IMR-90 (cell line): ENCODE results near the gene BRSK1. TPM values are rescaled to one million over a fixed set of nuclear protein-coding genes. Genes with fewer than 3 reads are reported as not detected.

Source experiments
- ATAC-seq: fragments of 200-7000 bp; cut with Tn5 transposase; 2 replicates; pipeline ENCODE4 v1.9.1; 2020; ENCODE audit warnings: low read depth, mild to moderate bottlenecking, moderate library complexity
- BruUV-seq: library from RNA; stranded (reverse); fragments of 400-500 nt; replicated peaks from 2 replicates; lab custom pipeline; 2021; lab: Mats Ljungman, UMichigan
- CTCF ChIA-PET: fragments of 300-600 bp; formaldehyde crosslinking; extraction: SDS; loops from one replicate; lab custom pipeline; 2021; ENCODE audit warnings: antibody characterized with exemption; lab: Yijun Ruan, JAX
- POLR2A ChIA-PET: fragments of 300-600 bp; sonication (Branson Sonifier 250); formaldehyde crosslinking; loops from one replicate; lab custom pipeline; 2022; ENCODE audit warnings: antibody characterized with exemption; ENCODE audit not compliant: unreplicated experiment; lab: Charles Lee
- DNase-seq: peaks from one replicate; pipeline ENCODE4 v3.0.0; 2013
- H2AFZ ChIP-seq: replicated peaks from 2 replicates; pipeline ENCODE3; 2013; ENCODE audit warnings: low read length, mild to moderate bottlenecking; ENCODE audit not compliant: poor library complexity
- H2AK5ac ChIP-seq: 2 replicates; pipeline ENCODE4 v1.6.1; 2013; ENCODE audit warnings: low read depth, low read length, inconsistent platforms
- H2AK9ac ChIP-seq: replicated peaks from 2 replicates; pipeline ENCODE3; 2013; ENCODE audit warnings: mild to moderate bottlenecking, low read depth, low read length, moderate library complexity; ENCODE audit not compliant: poor library complexity
- H2BK120ac ChIP-seq: 2 replicates; pipeline ENCODE4 v1.6.1; 2013; ENCODE audit warnings: low read depth, low read length, inconsistent platforms
- H2BK15ac ChIP-seq: 3 replicates; pipeline ENCODE4 v1.6.1; 2013; ENCODE audit warnings: low read depth, low read length, inconsistent platforms
- H2BK20ac ChIP-seq: 2 replicates; pipeline ENCODE4 v1.6.1; 2013; ENCODE audit warnings: low read depth, mild to moderate bottlenecking, inconsistent platforms, low read length, moderate library complexity
- H2BK5ac ChIP-seq: 2 replicates; pipeline ENCODE4 v1.6.1; 2013; ENCODE audit warnings: mild to moderate bottlenecking, low read depth, low read length, inconsistent platforms; ENCODE audit not compliant: poor library complexity, severe bottlenecking
- H3K14ac ChIP-seq: replicated peaks from 2 replicates; pipeline ENCODE4 v1.6.1; 2013; ENCODE audit warnings: low read depth, low read length, inconsistent platforms
- H3K18ac ChIP-seq: 2 replicates; pipeline ENCODE4 v1.6.1; 2013; ENCODE audit warnings: low read depth, low read length, control low read depth
- H3K23ac ChIP-seq: 2 replicates; pipeline ENCODE4 v1.6.1; 2013; ENCODE audit warnings: low read depth, low read length, inconsistent platforms
- H3K27ac ChIP-seq: 2 replicates; pipeline ENCODE4 v1.5.1; 2013; ENCODE audit warnings: mild to moderate bottlenecking, control low read depth, low read length; ENCODE audit not compliant: insufficient read depth
- H3K27me3 ChIP-seq: 2 replicates; pipeline ENCODE4 v1.6.1; 2013; ENCODE audit warnings: low read length; ENCODE audit not compliant: control insufficient read depth, insufficient read depth
- H3K36me3 ChIP-seq: 2 replicates; pipeline ENCODE4 v1.6.1; 2013; ENCODE audit warnings: low read length, mixed read lengths; ENCODE audit not compliant: control insufficient read depth, insufficient read depth
- H3K4ac ChIP-seq: 2 replicates; pipeline ENCODE4 v1.6.1; 2013; ENCODE audit warnings: low read depth, low read length, inconsistent platforms
- H3K4me1 ChIP-seq: 2 replicates; pipeline ENCODE4 v1.6.1; 2013; ENCODE audit warnings: low read length, mixed read lengths; ENCODE audit not compliant: control insufficient read depth, insufficient read depth
- H3K4me2 ChIP-seq: 2 replicates; pipeline ENCODE4 v1.6.1; 2013; ENCODE audit warnings: low read depth, mild to moderate bottlenecking, control low read depth, low read length, moderate library complexity
- H3K4me3 ChIP-seq: 2 replicates; pipeline ENCODE4 v1.5.1; 2013; ENCODE audit warnings: low read depth, mild to moderate bottlenecking, control low read depth, low read length, moderate library complexity; ENCODE audit not compliant: insufficient read depth
- H3K56ac ChIP-seq: 2 replicates; pipeline ENCODE4 v1.6.1; 2013; ENCODE audit warnings: low read length, inconsistent platforms; ENCODE audit not compliant: insufficient read depth; ENCODE audit errors: extremely low read depth
- H3K79me1 ChIP-seq, 2 experiments: 2 replicates each; pipeline ENCODE4 v1.6.1; 2013; ENCODE audit warnings: low read length in 2 of 2, inconsistent platforms in 1 of 2, low read depth in 1 of 2
- H3K9ac ChIP-seq: 2 replicates; pipeline ENCODE4 v1.6.1; 2013; ENCODE audit warnings: low read depth, low read length, control low read depth
- H3K9me1 ChIP-seq: 2 replicates; pipeline ENCODE4 v1.6.1; 2013; ENCODE audit warnings: low read length, inconsistent platforms; ENCODE audit not compliant: insufficient read depth
- H3K9me3 ChIP-seq: 2 replicates; pipeline ENCODE4 v1.6.1; 2013; ENCODE audit warnings: low read length; ENCODE audit not compliant: control insufficient read depth, insufficient read depth
- H4K20me1 ChIP-seq: 2 replicates; pipeline ENCODE4 v1.6.1; 2013; ENCODE audit warnings: low read length, inconsistent platforms; ENCODE audit not compliant: insufficient read depth
- H4K5ac ChIP-seq: 2 replicates; pipeline ENCODE4 v1.6.1; 2013; ENCODE audit warnings: mild to moderate bottlenecking, low read depth, low read length, control low read depth
- H4K8ac ChIP-seq, 2 experiments: 2 replicates each; pipeline ENCODE4 v1.6.1; 2013; ENCODE audit warnings: low read depth in 2 of 2, low read length in 2 of 2, control low read depth in 1 of 2, inconsistent platforms in 1 of 2
- H4K91ac ChIP-seq: 2 replicates; pipeline ENCODE4 v1.6.1; 2013; ENCODE audit warnings: low read depth, low read length, inconsistent platforms; ENCODE audit not compliant: insufficient read depth
- BHLHE40 ChIP-seq: fragments of 150-350 bp; IDR thresholded peaks from 2 replicates; pipeline ENCODE4 v1.6.1; 2016; ENCODE audit warnings: mild to moderate bottlenecking, low read depth, low read length
- CEBPB ChIP-seq: IDR thresholded peaks from 2 replicates; pipeline ENCODE4 v1.6.1; 2012; ENCODE audit warnings: low read depth, low read length, improper control_type of control experiment
- CHD1 ChIP-seq: IDR thresholded peaks from 2 replicates; pipeline ENCODE4 v1.6.1; 2012; ENCODE audit warnings: low read depth, low read length, improper control_type of control experiment
- FOS ChIP-seq: fragments of 150-350 bp; IDR thresholded peaks from 2 replicates; pipeline ENCODE4 v1.6.1; 2016; ENCODE audit warnings: low read depth, low read length
- RAD21 ChIP-seq: IDR thresholded peaks from 2 replicates; pipeline ENCODE4 v1.6.1; 2012; ENCODE audit warnings: low read length, improper control_type of control experiment
- RCOR1 ChIP-seq: IDR thresholded peaks from 2 replicates; pipeline ENCODE4 v1.6.1; 2012; ENCODE audit warnings: mild to moderate bottlenecking, low read length, improper control_type of control experiment; ENCODE audit not compliant: insufficient replicate concordance
- SMC3 ChIP-seq: fragments of 150-350 bp; IDR thresholded peaks from 2 replicates; pipeline ENCODE4 v1.6.1; 2016; ENCODE audit warnings: low read depth, mild to moderate bottlenecking, antibody characterized with exemption, low read length, moderate library complexity
- WGBS, 2 experiments: methylation state at CpG; one replicate each; pipeline versions ENCODE4 v1.1.5 to v1.1.7; 2013; ENCODE audit warnings: missing lambda C conversion rate in 2 of 2; ENCODE audit not compliant: insufficient read length in 1 of 2; ENCODE audit errors: extremely low coverage in 2 of 2; 5-methylcytosine and 5-hydroxymethylcytosine counted together
- dilution Hi-C: fragments of 300-500 bp; cut with HindIII; formaldehyde crosslinking; loops from one replicate; pipeline ENCODE4 v1.14.3; 2018; ENCODE audit warnings: low sequenced_read_pairs; ENCODE audit not compliant: unreplicated experiment
- in situ Hi-C: fragments of 300-500 bp; cut with MboI; formaldehyde crosslinking; loops from 3 replicates; pipeline ENCODE4 v1.14.3; 2019; ENCODE audit warnings: low sequenced_read_pairs, inconsistent platforms, mixed read lengths
- intact Hi-C: fragments of 100-400 bp; cut with micrococcal nuclease; formaldehyde crosslinking; loops from 2 replicates; pipeline ENCODE4 v1.10.0; 2022
- polyA plus RNA-seq, 3 experiments: library from polyadenylated mRNA; depleted of rRNA; stranded (reverse); fragments of >200 nt; gene quantifications; 2 replicates each; pipeline ENCODE4 v1.2.3, GENCODE V29; 2012; ENCODE audit warnings: low replicate concordance in 1 of 3
- total RNA-seq: library from RNA; depleted of rRNA; stranded (reverse); fragments of >200 nt; gene quantifications from 2 replicates; pipeline ENCODE4 v1.2.3, GENCODE V29; 2012
- TF ChIP-seq, protein P1 (sequence below): conservative IDR thresholded peaks from 2 replicates; pipeline ENCODE4 v1.5.1; 2012; ENCODE audit warnings: mild to moderate bottlenecking, low read depth, low read length, improper control_type of control experiment
- TF ChIP-seq, protein P2 (sequence below): fragments of 150-350 bp; IDR thresholded peaks from 2 replicates; pipeline ENCODE4 v1.6.1; 2016; ENCODE audit warnings: low read depth, mild to moderate bottlenecking, low read length, moderate library complexity, borderline replicate concordance

Gene BRSK1
- total and polyA plus RNA-seq, 2 of the 4 experiments (the other 2 are of a cell fraction), result 2.5 to 22.3 TPM

DNA sequence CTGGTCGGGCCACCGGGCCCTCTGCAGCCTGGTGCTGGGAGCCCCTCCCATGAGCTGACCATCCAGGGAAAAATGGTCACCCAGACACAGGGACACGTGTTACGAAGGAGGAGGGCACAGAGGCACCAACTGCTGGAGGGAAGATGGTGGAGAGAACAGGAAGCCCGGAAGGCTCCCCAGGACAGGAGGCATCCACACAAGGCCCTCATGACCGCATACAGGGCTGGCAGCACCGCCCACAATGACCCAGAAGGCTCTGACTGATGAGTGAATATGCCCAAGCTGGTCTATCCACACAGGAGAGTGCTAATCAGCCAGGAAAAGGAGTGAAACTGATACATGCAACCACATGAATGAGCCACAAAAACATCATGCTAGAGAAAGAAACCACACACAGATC lies 41.3 kb upstream of the BRSK1 start:
- Histone ChIP-seq H2BK120ac (no peak overlapping the region), H4K20me1 (peaks cover 14% of the 10 kb centered on the region), H3K9me1 (peaks cover 1% of the 10 kb centered on the region), H3K9me3 (no peaks in the 10 kb centered on the region), H2BK20ac (no peak overlapping the region), H3K14ac (no peak overlapping the region), H3K4ac (no peak overlapping the region), H4K8ac (no peak overlapping the region), H2BK5ac (no peak overlapping the region), H3K27me3 (no peaks in the 10 kb centered on the region), H3K18ac (no peak overlapping the region), H2BK15ac (no peak overlapping the region), H3K9ac (no peak overlapping the region), H3K4me2 (no peak overlapping the region), H2AK5ac (no peak overlapping the region), H2AK9ac (no peak overlapping the region), H3K56ac (no peak overlapping the region), H3K23ac (no peak overlapping the region), H3K4me1 (no peaks in the 10 kb centered on the region), H2AFZ (no peak overlapping the region), H4K91ac (no peak overlapping the region), H3K36me3 (peaks cover 73% of the 10 kb centered on the region), H3K79me1 (peaks cover 8 to 45% of the 10 kb centered on the region in 2 experiments; a peak in 3 of 4 replicates), H4K5ac (no peak overlapping the region), H3K27ac (no peak overlapping the region), H3K4me3 (no peak overlapping the region)
- in situ Hi-C loops, result no loop called here
- TF ChIP-seq CHD1 (no peak), RAD21 (no peak), CEBPB (no peak), RCOR1 (no peak), BHLHE40 (no peak), FOS (no peak), SMC3 (no peak)
- TF ChIP-seq, protein P1, sequence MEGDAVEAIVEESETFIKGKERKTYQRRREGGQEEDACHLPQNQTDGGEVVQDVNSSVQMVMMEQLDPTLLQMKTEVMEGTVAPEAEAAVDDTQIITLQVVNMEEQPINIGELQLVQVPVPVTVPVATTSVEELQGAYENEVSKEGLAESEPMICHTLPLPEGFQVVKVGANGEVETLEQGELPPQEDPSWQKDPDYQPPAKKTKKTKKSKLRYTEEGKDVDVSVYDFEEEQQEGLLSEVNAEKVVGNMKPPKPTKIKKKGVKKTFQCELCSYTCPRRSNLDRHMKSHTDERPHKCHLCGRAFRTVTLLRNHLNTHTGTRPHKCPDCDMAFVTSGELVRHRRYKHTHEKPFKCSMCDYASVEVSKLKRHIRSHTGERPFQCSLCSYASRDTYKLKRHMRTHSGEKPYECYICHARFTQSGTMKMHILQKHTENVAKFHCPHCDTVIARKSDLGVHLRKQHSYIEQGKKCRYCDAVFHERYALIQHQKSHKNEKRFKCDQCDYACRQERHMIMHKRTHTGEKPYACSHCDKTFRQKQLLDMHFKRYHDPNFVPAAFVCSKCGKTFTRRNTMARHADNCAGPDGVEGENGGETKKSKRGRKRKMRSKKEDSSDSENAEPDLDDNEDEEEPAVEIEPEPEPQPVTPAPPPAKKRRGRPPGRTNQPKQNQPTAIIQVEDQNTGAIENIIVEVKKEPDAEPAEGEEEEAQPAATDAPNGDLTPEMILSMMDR, result no peak
- TF ChIP-seq, protein P2, sequence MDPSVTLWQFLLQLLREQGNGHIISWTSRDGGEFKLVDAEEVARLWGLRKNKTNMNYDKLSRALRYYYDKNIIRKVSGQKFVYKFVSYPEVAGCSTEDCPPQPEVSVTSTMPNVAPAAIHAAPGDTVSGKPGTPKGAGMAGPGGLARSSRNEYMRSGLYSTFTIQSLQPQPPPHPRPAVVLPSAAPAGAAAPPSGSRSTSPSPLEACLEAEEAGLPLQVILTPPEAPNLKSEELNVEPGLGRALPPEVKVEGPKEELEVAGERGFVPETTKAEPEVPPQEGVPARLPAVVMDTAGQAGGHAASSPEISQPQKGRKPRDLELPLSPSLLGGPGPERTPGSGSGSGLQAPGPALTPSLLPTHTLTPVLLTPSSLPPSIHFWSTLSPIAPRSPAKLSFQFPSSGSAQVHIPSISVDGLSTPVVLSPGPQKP, result no peak
- ChIA-PET POLR2A (no interaction called here), CTCF (interaction anchor here (0.7 kb wide), 1 partner anchor 175 kb away, joined by 3 read pairs; no protein-coding TSS in a partner anchor)
- intact Hi-C loops, result no loop called here
- ATAC-seq (no peak), DNase-seq (no peak)
- no TSS peak for BruUV-seq
- dilution Hi-C loops, result no loop called here
- WGBS, 2 experiments, result 92% methylated on average over 4 of the region's 7 CpGs; no CpG with 5 or more reads in 1 of the 2 experiments
